GM21447 (cell line): ENCODE results near the gene MRPL24.
"Not testable (repeated sequence)": the region's sequence is repeated elsewhere in the genome, so short reads cannot be mapped to it uniquely, and the experiment has no call there.

Experiments
- ATAC-seq: cut with Tn5 transposase; IDR thresholded peaks from one replicate; pipeline ENCODE4 v1.9.1; 2021; ENCODE audit not compliant: unreplicated experiment

MRPL24 gene

GRCh38 chr1:156760796-156761104 is 19.9 kb upstream of the MRPL24 start:
- ATAC-seq = no peak

DNA sequence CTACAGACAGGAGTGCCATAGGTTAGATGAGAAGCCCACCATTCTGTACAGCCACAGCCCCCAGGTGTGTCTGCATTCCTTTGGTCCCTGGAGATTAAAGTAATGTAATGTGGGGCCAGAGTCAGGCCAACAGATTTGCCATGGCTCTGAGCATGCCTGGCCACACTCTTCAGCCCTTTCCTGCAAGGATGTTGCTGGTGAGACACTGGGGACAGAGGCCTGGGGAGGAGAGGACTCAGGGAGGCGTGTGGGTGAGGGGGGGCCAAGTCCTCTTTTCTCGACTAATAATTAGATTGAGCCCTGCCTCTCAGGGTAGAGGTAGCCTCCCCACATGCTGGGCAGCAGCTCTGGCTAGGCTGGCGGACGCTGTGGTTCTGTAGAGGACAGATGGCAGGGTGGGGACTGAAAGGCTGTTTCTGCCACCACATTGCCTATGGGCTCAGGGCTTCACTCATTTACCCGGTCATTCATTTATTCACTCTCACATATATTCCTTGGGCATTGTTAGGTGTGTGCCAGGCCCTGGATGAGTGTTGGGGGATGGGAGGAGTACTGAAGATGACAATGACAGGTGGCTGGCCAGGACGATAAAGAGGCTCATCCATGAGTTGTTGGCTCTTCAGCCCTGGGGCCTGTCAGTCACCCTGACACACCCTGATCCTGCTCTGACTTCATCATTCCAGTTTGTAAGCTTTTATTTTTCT is 19.4 kb upstream of the MRPL24 start:
- no peak for ATAC-seq

- ATAC-seq = not testable (repeated sequence)
Observed at GRCh38 chr1:156757572-156758253, 16.8 kb upstream of the MRPL24 start.

DNA sequence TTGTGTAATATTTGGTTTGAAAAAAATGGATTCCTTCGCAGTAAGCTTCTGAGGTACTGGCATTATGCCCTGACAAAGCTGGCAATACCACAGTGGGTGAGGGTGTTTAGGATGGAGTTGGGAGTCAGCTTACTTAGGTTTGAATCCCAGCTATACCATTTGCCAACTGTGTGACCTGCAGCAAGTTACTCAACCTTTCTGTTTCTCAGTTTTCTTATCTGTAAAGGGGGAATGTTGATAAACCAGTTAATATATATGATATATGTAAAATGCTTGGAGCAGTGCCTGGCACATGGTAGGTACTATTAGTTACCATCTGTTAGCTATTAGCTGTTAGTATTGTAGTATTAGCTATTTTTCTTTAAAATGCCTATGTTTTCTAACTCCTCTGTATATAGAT is 15.5 kb upstream of the MRPL24 start:
- no peak for ATAC-seq

- ATAC-seq = no peak
Observed at GRCh38 chr1:156755527-156755950, 14.7 kb upstream of the MRPL24 start.

DNA sequence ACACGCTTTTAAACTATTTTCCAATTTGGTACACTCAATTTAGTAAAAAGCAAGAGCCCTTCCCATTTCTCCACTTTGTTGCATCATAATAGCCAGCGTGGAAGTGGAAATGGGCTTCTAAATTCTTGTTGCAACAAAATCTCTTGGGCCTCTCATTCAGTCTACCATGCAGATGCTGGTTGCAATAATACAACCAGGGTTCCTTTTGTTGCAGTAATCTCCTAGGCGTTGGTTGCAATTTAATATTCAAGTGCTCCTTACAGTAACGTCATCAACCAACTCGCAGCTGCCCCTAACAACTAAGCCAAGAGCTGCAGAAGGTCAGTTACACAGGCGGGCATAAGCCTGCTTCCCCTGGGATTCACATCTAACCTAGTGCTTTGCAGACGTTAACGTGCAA is 13.3 kb upstream of the MRPL24 start:
- ATAC-seq = no peak

DNA sequence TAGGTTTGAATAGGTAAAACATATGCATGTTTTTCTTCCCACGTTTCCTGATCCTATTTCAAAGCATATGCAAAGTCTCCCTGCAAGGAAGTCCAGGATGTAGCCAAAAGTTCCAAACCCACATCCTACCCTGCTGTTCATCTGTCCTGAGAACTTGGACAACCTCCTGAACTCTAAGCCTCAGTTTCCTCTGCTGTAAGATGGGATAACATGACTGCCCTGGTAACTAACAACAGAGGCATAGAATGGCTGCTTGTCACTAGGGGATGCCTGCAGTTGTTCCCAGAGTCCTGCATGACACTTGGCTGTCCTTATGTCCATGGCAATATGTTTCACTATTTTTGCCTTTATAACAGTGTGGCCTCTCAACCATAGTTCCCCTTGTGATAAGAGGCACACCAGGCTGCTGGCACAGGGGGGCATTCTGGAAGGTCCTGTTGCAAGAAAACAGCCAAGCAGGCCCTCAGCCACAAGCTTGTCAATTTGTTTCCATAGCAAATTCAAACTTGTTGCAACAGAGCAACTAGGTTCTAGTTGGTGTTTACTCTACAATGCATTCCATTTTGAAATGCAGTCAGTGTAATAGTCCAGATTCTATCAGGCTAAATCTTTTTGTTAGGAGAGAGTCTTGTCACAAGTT is 12.1 kb upstream of the MRPL24 start:
- no peak for ATAC-seq

- peak; percentile 46 for ATAC-seq
Observed at GRCh38 chr1:156751757-156752481, 11.0 kb upstream of the MRPL24 start.

GRCh38 chr1:156751451-156751756 is 10.5 kb upstream of the MRPL24 start, which contains the start of gene HDGF:
Gene HDGF, minus strand, starts transcription at chr1:156751675. Its CDS starts 246 bp downstream, at chr1:156751429.
- ATAC-seq = peak; percentile 2

DNA sequence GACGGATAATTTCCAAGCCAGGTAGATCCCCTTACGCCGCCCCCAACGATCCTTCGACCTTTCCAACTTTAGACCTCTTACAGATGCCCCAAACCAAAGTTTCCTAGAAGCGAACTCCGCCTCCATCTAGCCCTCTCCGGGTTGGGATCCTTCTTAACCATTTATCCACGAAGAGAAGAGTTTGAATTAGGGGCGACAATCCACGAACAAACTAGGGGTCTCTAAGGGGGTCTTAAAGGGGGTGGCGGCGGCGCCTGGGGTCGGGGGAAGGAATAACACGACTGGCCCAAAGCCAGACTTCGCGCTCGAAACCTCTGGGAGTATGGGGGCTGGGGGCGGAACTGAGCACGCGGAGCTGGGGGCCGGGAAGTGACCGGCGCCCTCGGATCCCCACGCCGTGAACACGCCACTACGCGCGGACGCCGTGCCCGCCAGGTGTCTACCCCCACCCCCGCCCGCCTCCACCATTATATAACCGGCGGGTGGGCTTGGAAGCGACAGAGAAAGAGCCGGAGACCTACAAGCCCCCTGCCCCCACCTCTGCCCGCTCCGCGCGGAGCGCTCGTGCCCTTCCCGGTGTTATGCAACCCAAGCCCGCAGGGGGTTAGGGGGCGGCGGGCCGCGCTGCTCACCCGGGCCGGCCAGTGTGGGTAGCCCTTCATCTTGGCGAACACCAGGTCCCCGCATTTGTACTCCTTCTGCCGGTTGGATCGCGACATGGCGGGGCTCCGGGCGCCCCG is 10.0 kb upstream of the MRPL24 start:
- peak; percentile 6 for ATAC-seq

DNA sequence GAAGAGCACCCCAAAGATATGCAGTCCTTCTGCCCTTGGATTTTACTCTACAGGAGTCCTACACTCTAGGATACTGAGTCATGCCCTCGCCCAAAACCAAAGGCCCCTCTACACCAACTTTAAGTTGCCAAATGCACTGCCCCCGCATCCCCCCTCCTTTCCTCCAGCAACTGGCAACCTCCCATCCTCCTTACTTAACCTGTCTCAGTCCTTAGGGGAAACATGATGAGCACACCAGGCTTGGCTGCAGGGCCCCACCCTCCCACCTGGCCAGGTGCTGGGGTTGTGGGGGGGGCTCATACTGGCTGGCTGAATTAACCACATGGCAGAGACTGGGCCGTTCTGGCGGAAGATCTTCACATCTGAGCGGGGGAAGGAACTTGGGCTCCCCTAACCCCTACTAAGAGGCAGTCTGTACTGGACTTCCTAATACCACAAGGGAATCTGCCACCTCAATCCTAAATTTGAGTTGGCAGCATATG is 9.3 kb upstream of the MRPL24 start:
- no peak for ATAC-seq

GRCh38 chr1:156749419-156750118 is 8.7 kb upstream of the MRPL24 start:
- no peak for ATAC-seq

- ATAC-seq = no peak
Observed at GRCh38 chr1:156748670-156749418, 8.0 kb upstream of the MRPL24 start.

- ATAC-seq = no peak
Observed at GRCh38 chr1:156747742-156748669, 7.1 kb upstream of the MRPL24 start.

DNA sequence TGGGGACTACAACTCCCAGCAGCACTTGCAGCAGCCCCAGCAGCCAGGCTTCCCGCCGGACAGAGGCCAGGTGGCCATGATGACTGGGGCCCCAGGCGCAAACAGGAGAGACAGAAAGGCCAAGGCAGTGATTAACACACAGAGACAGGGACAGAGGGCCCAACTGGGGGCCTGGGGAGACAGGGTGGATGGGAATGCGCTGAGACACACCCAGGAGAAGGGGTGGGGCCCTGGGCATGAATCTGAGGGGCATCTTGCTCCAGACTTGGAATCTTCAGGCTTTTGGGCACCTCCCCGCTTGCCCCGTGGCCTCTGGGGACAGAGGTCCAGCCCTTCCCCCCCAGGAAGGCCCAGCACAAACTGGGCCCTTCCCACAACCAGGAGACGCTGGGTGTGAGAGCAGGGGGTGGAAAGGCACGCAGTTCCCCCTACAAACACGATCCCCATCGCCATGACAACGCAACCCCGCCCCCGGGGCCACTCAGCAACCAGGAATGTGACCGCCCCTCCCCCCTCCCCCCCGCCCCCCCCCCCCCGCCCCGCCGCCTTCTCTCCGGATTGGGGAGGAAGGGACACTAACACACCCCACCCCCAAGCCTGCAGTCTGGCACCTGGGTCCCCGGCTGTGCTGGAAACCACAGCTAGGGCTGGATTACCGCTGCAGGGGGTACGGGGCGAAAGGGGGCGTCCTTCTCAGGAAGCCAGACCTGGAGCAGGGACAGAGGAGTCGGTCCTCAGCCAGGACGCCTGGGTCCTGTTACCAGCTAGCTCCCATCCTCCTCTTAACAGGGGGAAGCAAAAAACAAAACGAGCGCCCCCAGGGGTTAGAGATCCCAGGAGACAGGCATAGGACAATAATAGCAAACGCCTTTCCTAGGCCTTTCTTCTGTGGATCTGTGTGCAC is 6.1 kb upstream of the MRPL24 start:
- ATAC-seq = no peak

DNA sequence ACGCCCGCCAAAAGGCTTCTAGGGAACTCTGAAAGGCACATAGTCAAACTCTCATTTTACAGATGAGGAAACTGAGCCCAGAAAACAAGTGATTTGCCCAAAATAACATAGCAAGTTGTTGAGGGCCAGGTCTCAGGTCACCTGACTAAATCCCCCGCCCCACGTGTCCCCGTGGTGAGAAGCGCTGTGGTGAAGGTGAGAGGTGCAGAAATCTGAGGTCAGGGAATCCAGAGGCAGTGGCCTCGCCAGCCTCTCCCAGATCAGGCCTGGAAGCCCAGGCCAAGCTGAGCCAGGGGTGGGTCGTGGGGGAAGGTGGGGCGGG is 5.5 kb upstream of the MRPL24 start:
- no peak for ATAC-seq

DNA sequence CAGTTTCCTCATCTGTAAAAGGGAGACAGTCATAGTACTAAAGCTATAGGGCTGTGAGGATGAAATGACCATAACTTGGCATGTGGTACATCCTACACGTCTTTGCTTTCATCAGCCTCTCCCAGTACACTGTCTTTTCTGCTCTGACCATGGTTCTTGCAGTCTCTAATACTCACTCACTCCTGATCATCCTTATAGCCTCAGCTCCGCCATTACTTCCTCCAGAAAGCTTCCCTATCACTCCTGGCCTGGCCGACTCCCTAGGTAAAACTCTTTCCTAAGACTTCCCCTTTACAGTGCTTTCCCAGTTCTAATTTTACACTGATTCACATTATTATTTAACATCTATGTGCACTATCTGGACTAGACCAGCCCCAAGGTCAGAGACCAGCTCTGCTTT is 5.0 kb upstream of the MRPL24 start:
- ATAC-seq = no peak
